Endometrium (tissue), 2 donors: Measurements from ENCODE around the gene ABHD17A.

Experiments
- FAIRE-seq: peaks from 2 replicates; lab custom pipeline; 2012; peaks lifted over from hg19 to GRCh38; lab: Jason Lieb, UNC
- donor health status: control.
- donor health status: control.

ABHD17A gene

DNA sequence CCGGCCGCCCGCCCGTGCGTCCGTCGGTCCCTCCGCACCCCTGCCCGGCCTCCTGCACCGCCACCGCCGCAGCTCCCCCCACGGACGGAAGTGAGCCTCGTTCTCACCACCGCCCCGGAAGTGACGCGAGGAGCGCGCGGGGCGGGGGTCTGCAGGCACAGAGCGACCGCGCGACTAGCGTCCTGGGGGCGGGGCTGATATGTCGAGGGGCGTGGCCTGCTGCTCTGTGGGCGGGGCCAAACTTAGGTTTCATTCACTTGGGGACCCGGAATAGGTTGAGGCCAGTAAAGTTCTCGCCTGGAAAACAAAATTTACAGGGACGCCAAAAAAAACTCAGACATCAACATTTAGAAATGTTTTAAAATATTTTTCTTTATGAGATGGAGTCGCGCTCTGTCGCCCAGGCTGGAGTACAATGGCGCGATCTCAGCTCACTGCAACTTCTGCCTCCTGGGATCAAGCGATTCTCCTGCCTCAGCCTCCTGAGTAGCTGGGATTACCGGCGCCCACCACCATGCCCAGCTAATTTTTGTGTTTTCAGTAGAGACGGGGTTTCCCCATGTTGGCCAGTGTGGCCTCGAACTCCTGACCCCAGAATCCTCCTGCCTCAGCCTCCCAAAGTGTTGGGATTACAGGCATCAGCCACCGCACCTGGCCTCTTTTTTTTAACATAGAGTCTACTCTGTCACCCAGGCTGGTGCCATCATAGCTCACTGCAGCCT, at the start of gene ABHD17A:
TSS of gene ABHD17A (minus strand) at position 99 of the 722 bp plus-strand sequence. CDS start 3,930 bp downstream, outside the sequence.
- FAIRE-seq: peak; percentile 73

GRCh38 chr19:1933942-1934341, 48.6 kb upstream of the ABHD17A start:
- no peak for FAIRE-seq

DNA sequence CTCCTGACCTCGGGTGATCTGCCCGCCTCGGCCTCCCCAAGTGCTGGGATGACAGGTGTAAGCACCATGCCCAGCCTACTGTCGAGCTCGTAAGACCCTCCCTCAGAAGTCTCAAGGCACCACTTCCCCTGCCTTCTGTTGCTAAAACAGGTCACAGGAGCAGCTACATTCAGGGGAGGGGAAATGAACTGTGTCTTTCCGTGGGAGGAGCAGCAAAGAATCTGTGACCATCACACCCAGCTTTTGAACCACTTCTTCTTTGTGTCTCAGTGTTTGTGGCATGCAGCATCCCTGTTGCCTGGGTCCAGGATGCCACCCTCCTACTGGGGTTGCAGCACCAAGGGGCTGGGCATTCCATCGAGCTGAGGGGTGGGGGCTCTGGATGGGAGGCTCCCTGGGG, 47.9 kb upstream of the ABHD17A start:
- FAIRE-seq: no peak

DNA sequence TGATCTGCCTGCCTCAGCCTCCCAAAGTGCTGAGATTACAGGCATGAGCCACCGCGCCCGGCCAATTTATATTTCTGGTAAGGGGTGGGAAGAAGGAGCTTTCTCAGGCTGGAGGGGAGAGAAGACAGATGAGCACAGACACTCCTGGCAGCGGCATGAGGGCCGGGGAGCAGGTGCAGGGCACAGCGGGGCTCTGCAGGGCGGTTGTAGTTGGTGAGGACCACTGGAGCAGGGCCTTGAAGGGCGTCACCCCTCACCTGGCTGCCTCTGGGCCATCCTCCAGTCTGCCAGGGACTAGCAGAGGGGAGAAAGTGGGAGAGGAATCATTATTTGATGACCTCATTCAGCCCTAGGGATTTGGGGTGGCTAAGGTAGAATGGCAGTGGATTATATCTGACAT, 47.1 kb upstream of the ABHD17A start:
- FAIRE-seq: no peak

- FAIRE-seq: no peak
These were observed 46.1 kb upstream of the ABHD17A start for GRCh38 chr19:1931445-1931844.

- no peak for FAIRE-seq
These were observed 43.9 kb upstream of the ABHD17A start for GRCh38 chr19:1929021-1929742.

GRCh38 chr19:1925544-1925943, 40.2 kb upstream of the ABHD17A start:
- FAIRE-seq: no peak

GRCh38 chr19:1924320-1924961, 39.1 kb upstream of the ABHD17A start:
- FAIRE-seq: no peak

DNA sequence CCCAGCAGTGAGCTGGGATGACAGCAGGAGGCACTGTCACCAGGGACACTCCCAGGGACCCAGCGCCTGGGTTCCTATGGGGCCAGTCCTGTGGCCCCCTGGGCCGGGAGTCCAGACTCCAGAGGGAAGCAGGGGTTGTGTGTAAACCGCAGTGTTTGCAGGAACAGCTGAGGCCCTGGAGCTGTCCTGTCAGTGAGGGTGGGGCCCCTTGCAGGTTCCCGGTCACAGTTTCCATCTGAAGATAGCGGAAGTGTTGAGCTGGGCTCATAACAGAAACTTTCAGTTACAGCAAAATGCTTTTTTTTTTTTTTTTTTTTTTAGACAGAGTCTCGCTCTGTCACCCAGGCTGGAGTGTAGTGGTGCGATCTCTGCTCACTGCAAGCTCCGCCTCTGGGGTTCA, 38.0 kb upstream of the ABHD17A start:
- no peak for FAIRE-seq

- FAIRE-seq: no peak
These were observed 37.5 kb upstream of the ABHD17A start for GRCh38 chr19:1922803-1923202.

GRCh38 chr19:1921825-1922224, 36.5 kb upstream of the ABHD17A start:
- FAIRE-seq: no peak

DNA sequence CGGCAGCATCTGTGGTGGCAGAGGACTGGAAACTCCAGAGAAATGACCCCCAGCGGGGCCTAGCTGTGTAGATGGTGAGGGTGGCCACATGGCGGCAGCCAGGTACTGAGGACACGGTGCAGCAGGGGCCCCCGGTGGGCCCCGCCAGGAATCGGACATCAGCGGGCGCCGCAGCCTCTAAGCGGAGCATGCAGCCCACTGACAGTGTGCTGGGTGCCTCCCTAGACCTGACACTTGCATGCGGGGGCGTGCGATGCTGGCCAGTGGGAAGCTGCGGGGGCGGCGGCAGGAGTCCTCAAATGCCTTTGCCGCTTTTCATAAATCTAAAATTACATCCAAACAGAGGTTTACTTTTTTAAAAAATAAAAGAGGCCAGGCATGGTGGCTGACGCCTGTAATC, 36.0 kb upstream of the ABHD17A start:
- FAIRE-seq: no peak

DNA sequence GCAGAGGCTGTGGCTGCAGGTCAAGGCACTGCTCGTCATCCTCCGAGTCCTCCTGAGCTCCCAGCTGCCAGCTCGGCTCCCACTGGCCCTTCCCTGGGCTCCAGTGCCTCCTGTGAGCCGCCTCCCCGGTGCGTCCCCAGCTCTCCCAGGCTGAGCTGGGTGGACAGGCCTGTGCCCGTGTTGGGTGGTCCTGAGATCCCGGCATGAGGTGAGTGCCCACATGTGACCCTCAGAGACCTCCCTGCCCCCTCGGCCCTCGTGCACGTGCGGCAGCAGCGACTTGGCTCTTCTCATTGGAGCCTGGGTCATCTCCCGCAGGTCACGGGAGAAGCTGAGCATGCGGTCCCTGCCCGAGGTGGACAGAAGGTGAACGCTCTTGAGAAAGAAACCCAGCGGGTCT, 35.3 kb upstream of the ABHD17A start:
- no peak for FAIRE-seq

- no peak for FAIRE-seq
These were observed 33.7 kb upstream of the ABHD17A start for GRCh38 chr19:1918975-1919374.

DNA sequence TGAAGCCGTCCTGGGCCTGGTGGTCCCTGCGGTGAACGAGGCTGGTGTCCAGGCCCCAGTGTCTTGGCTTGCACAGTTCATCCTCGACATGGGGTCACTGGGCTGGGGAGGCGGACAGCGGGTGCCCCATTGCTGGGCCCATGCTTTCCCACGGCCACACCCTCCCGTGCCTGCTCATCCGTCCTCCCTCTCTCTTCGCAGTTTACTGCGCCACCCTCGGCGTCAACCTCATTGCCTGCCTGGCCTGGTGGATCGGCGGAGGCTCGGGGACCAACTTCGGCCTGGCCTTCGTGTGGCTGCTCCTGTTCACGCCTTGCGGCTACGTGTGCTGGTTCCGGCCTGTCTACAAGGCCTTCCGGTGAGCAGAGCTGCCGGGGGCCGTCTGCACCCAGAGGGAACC, 32.6 kb upstream of the ABHD17A start:
- no peak for FAIRE-seq

GRCh38 chr19:1917146-1917545, 31.9 kb upstream of the ABHD17A start:
- FAIRE-seq: no peak

DNA sequence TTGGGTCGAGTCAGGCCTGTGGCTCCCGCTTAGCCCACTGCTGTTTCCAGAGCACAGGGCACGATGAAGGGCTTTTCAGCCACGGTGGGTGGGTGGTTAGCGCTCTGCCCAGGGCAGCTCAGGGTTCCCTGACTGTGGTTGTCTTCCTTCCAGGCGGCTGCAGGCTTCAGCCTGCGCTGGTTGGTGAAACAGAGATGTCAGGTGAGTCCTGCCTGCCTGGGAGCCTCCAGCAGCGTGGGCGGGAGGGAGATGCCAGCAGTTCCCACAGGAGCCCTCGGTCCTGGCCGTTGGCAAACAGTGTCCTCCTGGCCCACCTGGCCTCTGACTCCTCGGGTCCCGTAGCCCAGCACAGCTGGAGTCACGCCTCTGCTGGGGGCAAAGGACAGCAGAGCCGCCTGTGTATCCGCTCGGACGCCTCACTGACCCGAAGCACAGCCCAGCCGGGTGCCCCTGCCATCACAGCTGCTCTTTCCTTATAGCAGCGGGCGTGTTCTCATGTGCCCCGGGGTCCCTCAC, 29.6 kb upstream of the ABHD17A start:
- FAIRE-seq: no peak

- no peak for FAIRE-seq
These were observed 28.7 kb upstream of the ABHD17A start for GRCh38 chr19:1913781-1914577.

- FAIRE-seq: no peak
These were observed 27.6 kb upstream of the ABHD17A start for GRCh38 chr19:1912760-1913505.

DNA sequence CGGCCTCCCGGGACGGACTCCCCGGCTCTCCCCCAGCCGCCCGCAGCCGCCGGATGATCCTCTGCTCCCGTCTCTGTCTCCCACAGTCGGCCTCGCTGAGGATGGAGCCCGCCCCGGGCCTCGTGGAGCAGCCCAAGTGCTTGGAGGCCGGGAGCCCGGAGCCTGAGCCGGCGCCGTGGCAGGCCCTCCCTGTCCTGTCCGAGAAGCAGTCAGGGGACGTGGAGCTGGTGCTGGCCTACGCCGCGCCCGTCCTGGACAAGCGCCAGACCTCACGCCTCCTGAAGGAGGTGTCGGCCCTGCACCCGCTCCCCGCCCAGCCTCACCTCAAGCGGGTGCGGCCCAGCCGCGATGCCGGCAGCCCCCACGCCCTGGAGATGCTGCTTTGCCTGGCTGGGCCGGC, 26.7 kb upstream of the ABHD17A start:
- no peak for FAIRE-seq

- FAIRE-seq: no peak
These were observed 25.8 kb upstream of the ABHD17A start for GRCh38 chr19:1911098-1911497.

DNA sequence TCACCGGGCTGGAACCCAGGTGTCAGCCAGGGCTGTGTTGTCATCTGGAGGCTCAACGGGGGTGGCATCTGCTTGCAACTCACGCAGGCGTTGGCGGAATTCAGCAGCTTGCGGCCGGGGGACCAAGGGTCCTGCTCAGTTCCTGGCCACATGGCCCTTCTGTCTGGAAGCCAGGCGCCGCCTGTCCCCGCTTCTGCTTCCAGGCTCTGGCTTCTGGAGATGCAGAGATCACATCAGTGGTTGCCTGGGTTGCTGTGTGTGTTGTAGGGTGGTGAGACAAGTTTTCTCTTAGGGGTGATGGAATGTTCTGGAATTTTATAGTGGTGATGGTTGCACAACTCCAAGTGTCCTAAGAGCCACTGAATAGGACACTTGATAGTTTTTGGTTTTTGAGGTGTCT, 24.9 kb upstream of the ABHD17A start:
- no peak for FAIRE-seq
